ENCODE measurements around the gene TFG.

TFG gene

GRCh38 chr3:100708644-100708988 is 678 bp upstream of the TFG start:
- peak in 1 of 14 donors; percentile 0 for DNase-seq

GRCh38 chr3:100709842-100710260 is 557 bp downstream of the TFG start:
- DNase-seq: peak in 6 of 14 donors; percentile 36 to 76 (median 52)

- peak in 2 of 14 donors; percentile 6 to 9 for DNase-seq
Measured at GRCh38 chr3:100710261-100710968, 1.1 kb downstream of the TFG start.

- DNase-seq: no peak
Measured at GRCh38 chr3:100715176-100715575, 5.9 kb downstream of the TFG start.

GRCh38 chr3:100717063-100717462 is 7.8 kb downstream of the TFG start:
- no peak for DNase-seq

- no peak for DNase-seq
Measured at GRCh38 chr3:100717637-100718487, 8.6 kb downstream of the TFG start.

- DNase-seq: no peak
Measured at GRCh38 chr3:100719136-100719535, 9.8 kb downstream of the TFG start.

GRCh38 chr3:100720426-100720825 is 11.1 kb downstream of the TFG start:
- DNase-seq: no peak

- no peak for DNase-seq
Measured at GRCh38 chr3:100725935-100726513, 16.7 kb downstream of the TFG start.

GRCh38 chr3:100726706-100727105 is 17.4 kb downstream of the TFG start:
- DNase-seq: no peak

- DNase-seq: no peak
Measured at GRCh38 chr3:100730524-100730923, 21.2 kb downstream of the TFG start.

- no peak for DNase-seq
Measured at GRCh38 chr3:100732435-100732834, 23.1 kb downstream of the TFG start.

GRCh38 chr3:100737334-100737733 is 28.0 kb downstream of the TFG start:
- DNase-seq: no peak

GRCh38 chr3:100740207-100740606 is 30.9 kb downstream of the TFG start:
- DNase-seq: no peak

- no peak for DNase-seq
Measured at GRCh38 chr3:100743535-100743934, 34.2 kb downstream of the TFG start.

GRCh38 chr3:100744671-100745070 is 35.4 kb downstream of the TFG start:
- DNase-seq: no peak

GRCh38 chr3:100745617-100746016 is 36.3 kb downstream of the TFG start:
- DNase-seq: no peak

- DNase-seq: no peak
Measured at GRCh38 chr3:100746092-100746491, 36.8 kb downstream of the TFG start.

- DNase-seq: no peak
Measured at GRCh38 chr3:100748220-100748619, 38.9 kb downstream of the TFG start.

- no peak for DNase-seq
Measured at GRCh38 chr3:100748967-100749366, 39.7 kb downstream of the TFG start.

- no peak for DNase-seq
Measured at GRCh38 chr3:100753846-100754245, 44.6 kb downstream of the TFG start.

GRCh38 chr3:100754563-100755334 is 45.5 kb downstream of the TFG start:
- DNase-seq: no peak

GRCh38 chr3:100756441-100756840 is 47.1 kb downstream of the TFG start:
- DNase-seq: peak in 1 of 14 donors; percentile 50

Data from C1 segment of cervical spinal cord (tissue), 14 donors.